HEK293 (cell line): ENCODE measurements around the gene SORD.

Experiments used
- EGR2 ChIP-seq: fragments of 450-650 bp; formaldehyde crosslinking; IDR thresholded peaks from 2 replicates; pipeline ENCODE4 v1.5.1; 2016; ENCODE audit warnings: low read depth, missing biosample characterization, missing genetic modification characterization
- GLI4 ChIP-seq: fragments of 450-650 bp; formaldehyde crosslinking; IDR thresholded peaks from 2 replicates; pipeline ENCODE4 v1.5.1; 2016; ENCODE audit warnings: missing biosample characterization, missing genetic modification characterization
- GLIS1 ChIP-seq: fragments of 450-650 bp; formaldehyde crosslinking; IDR thresholded peaks from 2 replicates; pipeline ENCODE4 v1.5.1; 2016; ENCODE audit warnings: missing biosample characterization, missing genetic modification characterization
- KLF16 ChIP-seq: fragments of 450-650 bp; formaldehyde crosslinking; IDR thresholded peaks from 2 replicates; pipeline ENCODE4 v1.5.1; 2017; ENCODE audit warnings: missing biosample characterization, missing genetic modification characterization
- OSR2 ChIP-seq: fragments of 450-650 bp; formaldehyde crosslinking; IDR thresholded peaks from 2 replicates; pipeline ENCODE4 v1.5.1; 2016; ENCODE audit warnings: missing biosample characterization, missing genetic modification characterization
- SETDB1 ChIP-seq: IDR thresholded peaks from one replicate; pipeline ENCODE4 v1.6.1; 2017; ENCODE audit warnings: mild to moderate bottlenecking, low read length, moderate library complexity, mixed read lengths; ENCODE audit not compliant: insufficient read length
- ZEB2 ChIP-seq: fragments of 450-650 bp; formaldehyde crosslinking; IDR thresholded peaks from 2 replicates; pipeline ENCODE4 v1.5.1; 2016; ENCODE audit warnings: missing biosample characterization, missing genetic modification characterization
- ZNF138 ChIP-seq: fragments of 450-650 bp; formaldehyde crosslinking; IDR thresholded peaks from 2 replicates; pipeline ENCODE4 v1.5.1; 2016; ENCODE audit warnings: missing biosample characterization, missing genetic modification characterization, borderline replicate concordance
- ZNF174 ChIP-seq: fragments of 450-650 bp; formaldehyde crosslinking; IDR thresholded peaks from 2 replicates; pipeline ENCODE4 v1.5.0; 2017; ENCODE audit warnings: missing biosample characterization, mild to moderate bottlenecking, missing genetic modification characterization
- ZNF266 ChIP-seq: fragments of 450-650 bp; formaldehyde crosslinking; IDR thresholded peaks from 2 replicates; pipeline ENCODE4 v1.5.1; 2016; ENCODE audit warnings: missing biosample characterization, missing genetic modification characterization, low read depth
- ZNF335 ChIP-seq: fragments of 450-650 bp; formaldehyde crosslinking; conservative IDR thresholded peaks from 2 replicates; pipeline ENCODE4 v1.5.1; 2016; ENCODE audit warnings: missing biosample characterization, missing genetic modification characterization
- ZNF341 ChIP-seq: fragments of 450-650 bp; formaldehyde crosslinking; IDR thresholded peaks from 2 replicates; pipeline ENCODE4; 2016; ENCODE audit warnings: low read depth, missing biosample characterization, missing genetic modification characterization
- ZNF37A ChIP-seq: fragments of 450-650 bp; IDR thresholded peaks from 2 replicates; pipeline ENCODE4 v1.5.1; 2018; ENCODE audit warnings: missing biosample characterization, missing genetic modification characterization
- ZNF426 ChIP-seq: fragments of 450-650 bp; formaldehyde crosslinking; IDR thresholded peaks from 2 replicates; pipeline ENCODE4 v1.5.1; 2017; ENCODE audit warnings: missing biosample characterization, missing genetic modification characterization, mild to moderate bottlenecking, inconsistent platforms, moderate library complexity
- ZNF48 ChIP-seq: fragments of 450-650 bp; formaldehyde crosslinking; IDR thresholded peaks from 2 replicates; pipeline ENCODE4 v1.5.1; 2016; ENCODE audit warnings: missing biosample characterization, missing genetic modification characterization
- ZNF560 ChIP-seq: fragments of 450-650 bp; formaldehyde crosslinking; IDR thresholded peaks from 2 replicates; pipeline ENCODE4 v1.5.1; 2017; ENCODE audit warnings: missing biosample characterization, missing genetic modification characterization, borderline replicate concordance
- ZNF670 ChIP-seq: fragments of 450-650 bp; formaldehyde crosslinking; IDR thresholded peaks from 2 replicates; pipeline ENCODE4 v1.5.1; 2016; ENCODE audit warnings: missing biosample characterization, missing genetic modification characterization, low read depth
- ZNF837 ChIP-seq: fragments of 450-650 bp; formaldehyde crosslinking; IDR thresholded peaks from 2 replicates; pipeline ENCODE4 v1.5.1; 2016; ENCODE audit warnings: missing biosample characterization, missing genetic modification characterization
- ZSCAN16 ChIP-seq: fragments of 450-650 bp; formaldehyde crosslinking; IDR thresholded peaks from 2 replicates; pipeline ENCODE4 v1.5.1; 2016; ENCODE audit warnings: missing biosample characterization, missing genetic modification characterization
- ZSCAN23 ChIP-seq: fragments of 450-650 bp; formaldehyde crosslinking; IDR thresholded peaks from 2 replicates; pipeline ENCODE4 v1.5.1; 2016; ENCODE audit warnings: missing biosample characterization, missing genetic modification characterization
- TF ChIP-seq, protein P1 (sequence below): fragments of 450-650 bp; formaldehyde crosslinking; IDR thresholded peaks from 2 replicates; pipeline ENCODE4 v1.5.1; 2016; ENCODE audit warnings: missing biosample characterization, missing genetic modification characterization
- TF ChIP-seq, protein P2 (sequence below): fragments of 450-650 bp; formaldehyde crosslinking; IDR thresholded peaks from 2 replicates; pipeline ENCODE4 v1.5.1; 2017; ENCODE audit warnings: missing biosample characterization, missing genetic modification characterization
- TF ChIP-seq, protein P3 (sequence below): fragments of 450-650 bp; formaldehyde crosslinking; IDR thresholded peaks from 2 replicates; pipeline ENCODE4 v1.5.1; 2016; ENCODE audit warnings: missing biosample characterization, missing genetic modification characterization
- TF ChIP-seq, protein P4 (sequence below): fragments of 450-650 bp; formaldehyde crosslinking; IDR thresholded peaks from 2 replicates; pipeline ENCODE4 v1.5.1; 2016; ENCODE audit warnings: missing biosample characterization, missing genetic modification characterization
- TF ChIP-seq, protein P5 (sequence below): fragments of 450-650 bp; formaldehyde crosslinking; IDR thresholded peaks from 2 replicates; pipeline ENCODE4 v1.5.1; 2016; ENCODE audit warnings: missing biosample characterization, missing genetic modification characterization
- TF ChIP-seq, protein P6 (sequence below): fragments of 450-650 bp; formaldehyde crosslinking; IDR thresholded peaks from 2 replicates; pipeline ENCODE4 v1.5.0; 2017; ENCODE audit warnings: missing biosample characterization, missing genetic modification characterization, borderline replicate concordance

Gene SORD

DNA sequence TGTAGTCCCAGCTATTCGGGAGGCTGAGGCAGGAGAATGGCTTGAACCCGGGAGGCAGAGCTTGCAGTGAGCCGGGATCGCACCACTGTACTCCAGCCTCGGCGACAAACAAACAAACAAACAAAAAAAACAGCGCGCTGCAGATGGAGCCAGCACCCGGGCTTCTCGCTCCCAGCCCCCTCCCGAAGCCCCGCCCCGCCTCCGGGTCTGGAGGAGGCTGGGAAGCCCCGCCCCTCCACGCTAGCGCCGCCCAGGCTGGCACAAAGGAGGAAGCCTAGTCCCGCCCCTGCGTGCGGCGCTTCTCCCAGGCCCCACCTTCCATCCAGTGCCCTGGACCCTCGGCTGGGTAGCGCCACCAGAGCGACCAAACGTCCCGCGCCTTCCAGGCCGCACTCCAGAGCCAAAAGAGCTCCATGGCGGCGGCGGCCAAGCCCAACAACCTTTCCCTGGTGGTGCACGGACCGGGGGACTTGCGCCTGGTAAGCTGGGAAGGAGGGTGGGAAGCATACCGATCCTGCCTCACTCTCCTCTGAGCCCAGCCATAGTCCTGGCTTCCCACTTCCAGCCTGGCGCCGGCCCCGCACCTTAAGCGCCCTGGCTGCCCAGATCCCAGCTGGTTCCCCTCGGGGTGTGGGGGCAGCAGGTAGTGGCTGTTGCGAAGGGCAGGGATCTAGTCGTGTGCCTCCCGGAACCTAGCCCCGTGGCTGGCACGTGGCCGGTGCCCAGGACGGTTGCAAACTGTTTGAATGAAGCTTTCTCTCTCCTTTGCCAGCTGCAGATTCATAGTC lies at the start of gene SORD (continued):
- TF ChIP-seq, protein P1, sequence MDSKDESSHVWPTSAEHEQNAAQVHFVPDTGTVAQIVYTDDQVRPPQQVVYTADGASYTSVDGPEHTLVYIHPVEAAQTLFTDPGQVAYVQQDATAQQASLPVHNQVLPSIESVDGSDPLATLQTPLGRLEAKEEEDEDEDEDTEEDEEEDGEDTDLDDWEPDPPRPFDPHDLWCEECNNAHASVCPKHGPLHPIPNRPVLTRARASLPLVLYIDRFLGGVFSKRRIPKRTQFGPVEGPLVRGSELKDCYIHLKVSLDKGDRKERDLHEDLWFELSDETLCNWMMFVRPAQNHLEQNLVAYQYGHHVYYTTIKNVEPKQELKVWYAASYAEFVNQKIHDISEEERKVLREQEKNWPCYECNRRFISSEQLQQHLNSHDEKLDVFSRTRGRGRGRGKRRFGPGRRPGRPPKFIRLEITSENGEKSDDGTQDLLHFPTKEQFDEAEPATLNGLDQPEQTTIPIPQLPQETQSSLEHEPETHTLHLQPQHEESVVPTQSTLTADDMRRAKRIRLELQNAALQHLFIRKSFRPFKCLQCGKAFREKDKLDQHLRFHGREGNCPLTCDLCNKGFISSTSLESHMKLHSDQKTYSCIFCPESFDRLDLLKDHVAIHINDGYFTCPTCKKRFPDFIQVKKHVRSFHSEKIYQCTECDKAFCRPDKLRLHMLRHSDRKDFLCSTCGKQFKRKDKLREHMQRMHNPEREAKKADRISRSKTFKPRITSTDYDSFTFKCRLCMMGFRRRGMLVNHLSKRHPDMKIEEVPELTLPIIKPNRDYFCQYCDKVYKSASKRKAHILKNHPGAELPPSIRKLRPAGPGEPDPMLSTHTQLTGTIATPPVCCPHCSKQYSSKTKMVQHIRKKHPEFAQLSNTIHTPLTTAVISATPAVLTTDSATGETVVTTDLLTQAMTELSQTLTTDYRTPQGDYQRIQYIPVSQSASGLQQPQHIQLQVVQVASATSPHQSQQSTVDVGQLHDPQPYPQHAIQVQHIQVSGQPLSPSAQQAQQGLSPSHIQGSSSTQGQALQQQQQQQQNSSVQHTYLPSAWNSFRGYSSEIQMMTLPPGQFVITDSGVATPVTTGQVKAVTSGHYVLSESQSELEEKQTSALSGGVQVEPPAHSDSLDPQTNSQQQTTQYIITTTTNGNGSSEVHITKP (tag by site-specific recombination): no peak
- TF ChIP-seq ZNF48 (tag by site-specific recombination): no peak
- no peak for TF ChIP-seq ZNF670 (tag by site-specific recombination)
- no peak for TF ChIP-seq ZEB2 (tag by site-specific recombination)
- TF ChIP-seq ZNF341 (tag by site-specific recombination): peak; percentile 58
- no peak for TF ChIP-seq OSR2 (tag by site-specific recombination)
- no peak for TF ChIP-seq EGR2
- TF ChIP-seq, protein P2, sequence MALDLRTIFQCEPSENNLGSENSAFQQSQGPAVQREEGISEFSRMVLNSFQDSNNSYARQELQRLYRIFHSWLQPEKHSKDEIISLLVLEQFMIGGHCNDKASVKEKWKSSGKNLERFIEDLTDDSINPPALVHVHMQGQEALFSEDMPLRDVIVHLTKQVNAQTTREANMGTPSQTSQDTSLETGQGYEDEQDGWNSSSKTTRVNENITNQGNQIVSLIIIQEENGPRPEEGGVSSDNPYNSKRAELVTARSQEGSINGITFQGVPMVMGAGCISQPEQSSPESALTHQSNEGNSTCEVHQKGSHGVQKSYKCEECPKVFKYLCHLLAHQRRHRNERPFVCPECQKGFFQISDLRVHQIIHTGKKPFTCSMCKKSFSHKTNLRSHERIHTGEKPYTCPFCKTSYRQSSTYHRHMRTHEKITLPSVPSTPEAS: no peak
- TF ChIP-seq KLF16 (tag by site-specific recombination): no peak
- no peak for TF ChIP-seq ZNF560 (tag by site-specific recombination)
- TF ChIP-seq, protein P3, sequence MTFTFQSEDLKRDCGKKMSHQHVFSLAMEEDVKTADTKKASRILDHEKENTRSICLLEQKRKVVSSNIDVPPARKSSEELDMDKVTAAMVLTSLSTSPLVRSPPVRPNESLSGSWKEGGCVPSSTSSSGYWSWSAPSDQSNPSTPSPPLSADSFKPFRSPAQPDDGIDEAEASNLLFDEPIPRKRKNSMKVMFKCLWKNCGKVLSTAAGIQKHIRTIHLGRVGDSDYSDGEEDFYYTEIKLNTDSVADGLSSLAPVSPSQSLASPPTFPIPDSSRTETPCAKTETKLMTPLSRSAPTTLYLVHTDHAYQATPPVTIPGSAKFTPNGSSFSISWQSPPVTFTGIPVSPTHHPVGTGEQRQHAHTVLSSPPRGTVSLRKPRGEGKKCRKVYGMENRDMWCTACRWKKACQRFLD (tag by site-specific recombination): no peak
- TF ChIP-seq ZNF174 (tag by site-specific recombination): no peak
- 0 out of 2 replicates have a peak, but pooled peaks have one; percentile 6 for TF ChIP-seq GLIS1
- TF ChIP-seq ZSCAN23: no peak
- TF ChIP-seq GLI4 (tag by site-specific recombination): no peak
- TF ChIP-seq SETDB1: no peak
- TF ChIP-seq, protein P4, sequence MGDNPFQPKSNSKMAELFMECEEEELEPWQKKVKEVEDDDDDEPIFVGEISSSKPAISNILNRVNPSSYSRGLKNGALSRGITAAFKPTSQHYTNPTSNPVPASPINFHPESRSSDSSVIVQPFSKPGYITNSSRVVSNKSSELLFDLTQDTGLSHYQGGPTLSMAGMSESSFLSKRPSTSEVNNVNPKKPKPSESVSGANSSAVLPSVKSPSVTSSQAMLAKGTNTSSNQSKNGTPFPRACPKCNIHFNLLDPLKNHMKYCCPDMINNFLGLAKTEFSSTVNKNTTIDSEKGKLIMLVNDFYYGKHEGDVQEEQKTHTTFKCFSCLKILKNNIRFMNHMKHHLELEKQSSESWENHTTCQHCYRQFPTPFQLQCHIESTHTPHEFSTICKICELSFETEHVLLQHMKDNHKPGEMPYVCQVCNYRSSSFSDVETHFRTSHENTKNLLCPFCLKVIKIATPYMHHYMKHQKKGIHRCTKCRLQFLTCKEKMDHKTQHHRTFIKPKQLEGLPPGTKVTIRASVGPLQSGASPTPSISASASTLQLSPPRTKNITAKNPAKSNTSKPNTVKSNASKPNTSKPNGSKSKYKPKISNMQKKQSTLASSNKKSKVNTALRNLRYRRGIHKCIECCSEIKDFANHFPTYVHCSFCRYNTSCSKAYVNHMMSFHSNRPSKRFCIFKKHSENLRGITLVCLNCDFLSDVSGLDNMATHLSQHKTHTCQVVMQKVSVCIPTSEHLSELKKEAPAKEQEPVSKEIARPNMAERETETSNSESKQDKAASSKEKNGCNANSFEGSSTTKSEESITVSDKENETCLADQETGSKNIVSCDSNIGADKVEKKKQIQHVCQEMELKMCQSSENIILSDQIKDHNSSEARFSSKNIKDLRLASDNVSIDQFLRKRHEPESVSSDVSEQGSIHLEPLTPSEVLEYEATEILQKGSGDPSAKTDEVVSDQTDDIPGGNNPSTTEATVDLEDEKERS (tag by site-specific recombination): no peak
- TF ChIP-seq ZNF37A (tag by site-specific recombination): no peak
- TF ChIP-seq, protein P5, sequence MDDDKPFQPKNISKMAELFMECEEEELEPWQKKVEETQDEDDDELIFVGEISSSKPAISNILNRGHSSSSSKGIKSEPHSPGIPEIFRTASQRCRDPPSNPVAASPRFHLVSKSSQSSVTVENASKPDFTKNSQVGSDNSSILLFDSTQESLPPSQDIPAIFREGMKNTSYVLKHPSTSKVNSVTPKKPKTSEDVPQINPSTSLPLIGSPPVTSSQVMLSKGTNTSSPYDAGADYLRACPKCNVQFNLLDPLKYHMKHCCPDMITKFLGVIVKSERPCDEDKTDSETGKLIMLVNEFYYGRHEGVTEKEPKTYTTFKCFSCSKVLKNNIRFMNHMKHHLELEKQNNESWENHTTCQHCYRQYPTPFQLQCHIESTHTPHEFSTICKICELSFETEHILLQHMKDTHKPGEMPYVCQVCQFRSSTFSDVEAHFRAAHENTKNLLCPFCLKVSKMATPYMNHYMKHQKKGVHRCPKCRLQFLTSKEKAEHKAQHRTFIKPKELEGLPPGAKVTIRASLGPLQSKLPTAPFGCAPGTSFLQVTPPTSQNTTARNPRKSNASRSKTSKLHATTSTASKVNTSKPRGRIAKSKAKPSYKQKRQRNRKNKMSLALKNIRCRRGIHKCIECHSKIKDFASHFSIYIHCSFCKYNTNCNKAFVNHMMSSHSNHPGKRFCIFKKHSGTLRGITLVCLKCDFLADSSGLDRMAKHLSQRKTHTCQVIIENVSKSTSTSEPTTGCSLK (tag by site-specific recombination): no peak
- TF ChIP-seq ZNF335: peak; percentile 55
- no peak for TF ChIP-seq ZNF138
- no peak for TF ChIP-seq ZSCAN16 (tag by site-specific recombination)
- TF ChIP-seq, protein P6, sequence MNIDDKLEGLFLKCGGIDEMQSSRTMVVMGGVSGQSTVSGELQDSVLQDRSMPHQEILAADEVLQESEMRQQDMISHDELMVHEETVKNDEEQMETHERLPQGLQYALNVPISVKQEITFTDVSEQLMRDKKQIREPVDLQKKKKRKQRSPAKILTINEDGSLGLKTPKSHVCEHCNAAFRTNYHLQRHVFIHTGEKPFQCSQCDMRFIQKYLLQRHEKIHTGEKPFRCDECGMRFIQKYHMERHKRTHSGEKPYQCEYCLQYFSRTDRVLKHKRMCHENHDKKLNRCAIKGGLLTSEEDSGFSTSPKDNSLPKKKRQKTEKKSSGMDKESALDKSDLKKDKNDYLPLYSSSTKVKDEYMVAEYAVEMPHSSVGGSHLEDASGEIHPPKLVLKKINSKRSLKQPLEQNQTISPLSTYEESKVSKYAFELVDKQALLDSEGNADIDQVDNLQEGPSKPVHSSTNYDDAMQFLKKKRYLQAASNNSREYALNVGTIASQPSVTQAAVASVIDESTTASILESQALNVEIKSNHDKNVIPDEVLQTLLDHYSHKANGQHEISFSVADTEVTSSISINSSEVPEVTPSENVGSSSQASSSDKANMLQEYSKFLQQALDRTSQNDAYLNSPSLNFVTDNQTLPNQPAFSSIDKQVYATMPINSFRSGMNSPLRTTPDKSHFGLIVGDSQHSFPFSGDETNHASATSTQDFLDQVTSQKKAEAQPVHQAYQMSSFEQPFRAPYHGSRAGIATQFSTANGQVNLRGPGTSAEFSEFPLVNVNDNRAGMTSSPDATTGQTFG (tag by site-specific recombination): no peak
- no peak for TF ChIP-seq ZNF266 (tag by site-specific recombination)
- TF ChIP-seq ZNF426 (tag by site-specific recombination): no peak
- no peak for TF ChIP-seq ZNF837
